HL-60 (cell line): ENCODE measurements around the gene MUSTN1.

Source experiments
- DNase-seq, 2 experiments: peaks; one replicate each; pipeline ENCODE4 v3.0.0-alpha.2; 2010 to 2020; ENCODE audit warnings: low read depth in 1 of 2, low spot score in 1 of 2
- H3K27ac ChIP-seq: fragments of 250-450 bp; sonication (Bioruptor Pico); replicated peaks from 2 replicates; pipeline ENCODE4 v1.5.1; 2020; ENCODE audit warnings: mild to moderate bottlenecking, moderate library complexity
- H3K27me3 ChIP-seq: fragments of 250-450 bp; sonication (Bioruptor Pico); 2 replicates; pipeline ENCODE4 v1.5.1; 2021; ENCODE audit warnings: mild to moderate bottlenecking, moderate library complexity; ENCODE audit not compliant: insufficient read depth, poor library complexity, severe bottlenecking
- H3K4me3 ChIP-seq: replicated peaks from 2 replicates; pipeline ENCODE4 v1.5.1; 2011; ENCODE audit warnings: mild to moderate bottlenecking, control low read depth, low read length; ENCODE audit not compliant: insufficient read depth
- GABPA ChIP-seq: IDR thresholded peaks from 2 replicates; pipeline ENCODE4 v1.6.1; 2012; ENCODE audit warnings: low read depth
- POLR2AphosphoS5 ChIP-seq: IDR thresholded peaks from 2 replicates; pipeline ENCODE4 v1.6.1; 2012; ENCODE audit warnings: low read depth
- SPI1 ChIP-seq: IDR thresholded peaks from 2 replicates; pipeline ENCODE4 v1.6.1; 2012; ENCODE audit warnings: low read depth, mild to moderate bottlenecking, borderline replicate concordance
- TF ChIP-seq, protein P1 (sequence below): IDR thresholded peaks from one replicate; pipeline ENCODE4 v1.5.1; 2011; ENCODE audit warnings: low read length, control low read depth, inconsistent platforms; ENCODE audit not compliant: insufficient read depth
- TF ChIP-seq, protein P2 (sequence below): IDR thresholded peaks from 2 replicates; pipeline ENCODE4 v1.6.1; 2012; ENCODE audit warnings: low read depth; ENCODE audit not compliant: insufficient replicate concordance

MUSTN1 gene

DNA sequence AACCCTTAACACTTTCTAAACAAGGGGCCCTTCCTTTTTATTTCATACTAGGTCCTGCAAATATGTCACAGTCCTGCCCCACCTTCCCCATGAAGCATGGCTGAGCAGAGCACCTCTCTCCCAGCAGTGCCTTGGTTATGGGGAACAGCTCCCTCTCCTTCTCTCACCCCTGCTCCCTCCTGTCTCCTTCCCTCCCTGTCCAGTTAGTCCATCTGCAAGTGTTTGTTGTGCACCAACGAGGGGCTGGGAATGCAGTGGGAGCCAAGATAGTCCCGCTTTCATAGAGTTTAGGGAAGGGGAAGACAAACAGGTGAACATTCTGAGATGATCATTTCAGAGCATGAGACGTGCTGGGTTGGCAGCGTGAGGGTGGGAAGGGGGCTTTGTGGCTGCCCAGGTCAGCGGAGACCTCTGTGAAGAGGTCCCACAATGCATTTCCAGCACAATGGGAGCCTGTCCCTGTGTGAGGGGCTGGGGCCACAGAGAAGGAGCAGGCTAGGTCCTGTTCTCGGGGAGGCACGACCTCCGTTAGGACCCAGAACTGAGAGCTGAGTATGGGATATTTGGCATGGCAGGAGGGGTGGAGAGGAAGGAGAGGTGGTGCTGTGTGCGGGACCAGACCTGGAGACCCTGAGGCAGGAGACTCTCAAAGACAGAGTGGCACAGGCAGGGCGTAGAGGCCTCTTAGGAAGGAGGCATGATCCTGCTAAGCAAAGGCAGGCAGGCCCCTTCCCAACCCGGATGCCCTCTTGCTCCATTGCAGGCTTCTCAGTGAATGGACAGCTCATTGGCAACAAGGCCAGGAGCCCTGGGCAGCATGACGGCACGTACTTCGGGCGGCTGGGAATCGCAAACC, 45.7 kb downstream of the MUSTN1 start:
- no peaks in the 10 kb centered on the region for H3K27me3 ChIP-seq
- no peak overlapping the region for H3K4me3 ChIP-seq
- DNase-seq = no peak
- no peak overlapping the region for H3K27ac ChIP-seq
- TF ChIP-seq POLR2AphosphoS5 = no peak

- Histone ChIP-seq H3K4me3 (no peak overlapping the region), H3K27ac (no peak overlapping the region), H3K27me3 (no peaks in the 10 kb centered on the region)
- DNase-seq = no peak
- TF ChIP-seq SPI1 = no peak
- TF ChIP-seq, protein P1, sequence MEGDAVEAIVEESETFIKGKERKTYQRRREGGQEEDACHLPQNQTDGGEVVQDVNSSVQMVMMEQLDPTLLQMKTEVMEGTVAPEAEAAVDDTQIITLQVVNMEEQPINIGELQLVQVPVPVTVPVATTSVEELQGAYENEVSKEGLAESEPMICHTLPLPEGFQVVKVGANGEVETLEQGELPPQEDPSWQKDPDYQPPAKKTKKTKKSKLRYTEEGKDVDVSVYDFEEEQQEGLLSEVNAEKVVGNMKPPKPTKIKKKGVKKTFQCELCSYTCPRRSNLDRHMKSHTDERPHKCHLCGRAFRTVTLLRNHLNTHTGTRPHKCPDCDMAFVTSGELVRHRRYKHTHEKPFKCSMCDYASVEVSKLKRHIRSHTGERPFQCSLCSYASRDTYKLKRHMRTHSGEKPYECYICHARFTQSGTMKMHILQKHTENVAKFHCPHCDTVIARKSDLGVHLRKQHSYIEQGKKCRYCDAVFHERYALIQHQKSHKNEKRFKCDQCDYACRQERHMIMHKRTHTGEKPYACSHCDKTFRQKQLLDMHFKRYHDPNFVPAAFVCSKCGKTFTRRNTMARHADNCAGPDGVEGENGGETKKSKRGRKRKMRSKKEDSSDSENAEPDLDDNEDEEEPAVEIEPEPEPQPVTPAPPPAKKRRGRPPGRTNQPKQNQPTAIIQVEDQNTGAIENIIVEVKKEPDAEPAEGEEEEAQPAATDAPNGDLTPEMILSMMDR = no peak
- no peak for TF ChIP-seq POLR2AphosphoS5
- TF ChIP-seq, protein P2, sequence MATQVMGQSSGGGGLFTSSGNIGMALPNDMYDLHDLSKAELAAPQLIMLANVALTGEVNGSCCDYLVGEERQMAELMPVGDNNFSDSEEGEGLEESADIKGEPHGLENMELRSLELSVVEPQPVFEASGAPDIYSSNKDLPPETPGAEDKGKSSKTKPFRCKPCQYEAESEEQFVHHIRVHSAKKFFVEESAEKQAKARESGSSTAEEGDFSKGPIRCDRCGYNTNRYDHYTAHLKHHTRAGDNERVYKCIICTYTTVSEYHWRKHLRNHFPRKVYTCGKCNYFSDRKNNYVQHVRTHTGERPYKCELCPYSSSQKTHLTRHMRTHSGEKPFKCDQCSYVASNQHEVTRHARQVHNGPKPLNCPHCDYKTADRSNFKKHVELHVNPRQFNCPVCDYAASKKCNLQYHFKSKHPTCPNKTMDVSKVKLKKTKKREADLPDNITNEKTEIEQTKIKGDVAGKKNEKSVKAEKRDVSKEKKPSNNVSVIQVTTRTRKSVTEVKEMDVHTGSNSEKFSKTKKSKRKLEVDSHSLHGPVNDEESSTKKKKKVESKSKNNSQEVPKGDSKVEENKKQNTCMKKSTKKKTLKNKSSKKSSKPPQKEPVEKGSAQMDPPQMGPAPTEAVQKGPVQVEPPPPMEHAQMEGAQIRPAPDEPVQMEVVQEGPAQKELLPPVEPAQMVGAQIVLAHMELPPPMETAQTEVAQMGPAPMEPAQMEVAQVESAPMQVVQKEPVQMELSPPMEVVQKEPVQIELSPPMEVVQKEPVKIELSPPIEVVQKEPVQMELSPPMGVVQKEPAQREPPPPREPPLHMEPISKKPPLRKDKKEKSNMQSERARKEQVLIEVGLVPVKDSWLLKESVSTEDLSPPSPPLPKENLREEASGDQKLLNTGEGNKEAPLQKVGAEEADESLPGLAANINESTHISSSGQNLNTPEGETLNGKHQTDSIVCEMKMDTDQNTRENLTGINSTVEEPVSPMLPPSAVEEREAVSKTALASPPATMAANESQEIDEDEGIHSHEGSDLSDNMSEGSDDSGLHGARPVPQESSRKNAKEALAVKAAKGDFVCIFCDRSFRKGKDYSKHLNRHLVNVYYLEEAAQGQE = no peak
These were observed 46.9 kb downstream of the MUSTN1 start for GRCh38 chr3:52787672-52788625.

GRCh38 chr3:52787246-52787645, 47.6 kb downstream of the MUSTN1 start:
- no peak for DNase-seq
- Histone ChIP-seq H3K27me3 (no peaks in the 10 kb centered on the region), H3K27ac (no peak overlapping the region), H3K4me3 (no peak overlapping the region)
- TF ChIP-seq, protein P1 = no peak
- TF ChIP-seq, protein P2 = no peak
- TF ChIP-seq POLR2AphosphoS5 (no peak), GABPA (no peak), SPI1 (no peak)
